PC-9 (cell line): Measurements from ENCODE around the gene TAC4. TPM values are rescaled to one million over a fixed set of nuclear protein-coding genes. Genes with fewer than 3 reads are reported as not detected.

Experiments
- BruUV-seq: library from RNA; stranded (reverse); fragments of 400-500 nt; replicated peaks from 2 replicates; lab custom pipeline; 2021; lab: Mats Ljungman, UMichigan
- CTCF ChIA-PET: fragments of 300-600 bp; sonication (Branson Sonifier 250); formaldehyde crosslinking; loops from one replicate; lab custom pipeline; 2022; ENCODE audit warnings: antibody characterized with exemption; lab: Charles Lee
- POLR2A ChIA-PET: fragments of 300-600 bp; sonication (Branson Sonifier 250); formaldehyde crosslinking; loops from one replicate; lab custom pipeline; 2022; ENCODE audit warnings: antibody characterized with exemption; ENCODE audit not compliant: unreplicated experiment; lab: Charles Lee
- DNase-seq, 2 experiments: peaks; one replicate each; pipeline versions ENCODE4 v3.0.0 to v3.0.0-alpha.2; 2015 to 2022; ENCODE audit warnings: mixed read lengths in 1 of 2
- H2AFZ ChIP-seq: fragments of 200-600 bp; sonication (generic); 2 replicates; pipeline ENCODE4 v1.8.1; 2017; ENCODE audit warnings: antibody characterized with exemption
- H3F3A ChIP-seq: fragments of 200-600 bp; sonication (generic); 2 replicates; pipeline ENCODE4 v1.8.1; 2017; ENCODE audit warnings: antibody characterized with exemption, mild to moderate bottlenecking, low read depth; ENCODE audit not compliant: insufficient read depth
- H3K27ac ChIP-seq: fragments of 200-600 bp; sonication (generic); 2 replicates; pipeline ENCODE4 v1.6.1; 2016; ENCODE audit warnings: mixed run types
- H3K27me3 ChIP-seq: fragments of 200-600 bp; sonication (generic); 2 replicates; pipeline ENCODE4 v1.6.1; 2016; ENCODE audit warnings: low read depth, mixed run types; ENCODE audit not compliant: insufficient read depth
- H3K36me3 ChIP-seq: fragments of 200-600 bp; sonication (generic); 2 replicates; pipeline ENCODE4 v1.6.1; 2016; ENCODE audit warnings: low read depth, mixed run types
- H3K4me1 ChIP-seq: fragments of 200-600 bp; sonication (generic); replicated peaks from 2 replicates; pipeline ENCODE4 v1.6.1; 2016; ENCODE audit warnings: mixed run types; ENCODE audit not compliant: insufficient read depth
- H3K4me2 ChIP-seq: fragments of 200-600 bp; sonication (generic); 2 replicates; pipeline ENCODE4 v1.6.1; 2017; ENCODE audit warnings: mixed run types
- H3K4me3 ChIP-seq: fragments of 200-600 bp; sonication (generic); 2 replicates; pipeline ENCODE4 v1.6.1; 2016; ENCODE audit warnings: mixed run types
- H3K79me2 ChIP-seq: fragments of 200-600 bp; sonication (generic); 2 replicates; pipeline ENCODE4 v1.6.1; 2017; ENCODE audit warnings: low read depth, mixed run types
- H3K9me2 ChIP-seq: fragments of 200-600 bp; sonication (generic); 2 replicates; pipeline ENCODE4 v1.8.1; 2017; ENCODE audit warnings: mild to moderate bottlenecking; ENCODE audit not compliant: insufficient read depth
- H3K9me3 ChIP-seq: fragments of 200-600 bp; sonication (generic); 2 replicates; pipeline ENCODE4 v1.8.1; 2016; ENCODE audit warnings: low read depth; ENCODE audit not compliant: insufficient read depth
- H4K20me1 ChIP-seq: fragments of 200-600 bp; sonication (generic); 2 replicates; pipeline ENCODE4 v1.8.1; 2017; ENCODE audit not compliant: insufficient read depth
- CTCF ChIP-seq: fragments of 200-600 bp; sonication (generic); conservative IDR thresholded peaks from 2 replicates; pipeline ENCODE4 v1.6.1; 2017; ENCODE audit warnings: mixed run types, antibody characterized with exemption, mild to moderate bottlenecking, moderate library complexity
- EZH2 ChIP-seq: fragments of 200-600 bp; sonication (generic); IDR thresholded peaks from 2 replicates; pipeline ENCODE4 v1.8.0; 2017; ENCODE audit warnings: antibody characterized with exemption, low read depth
- intact Hi-C: fragments of 100-400 bp; cut with micrococcal nuclease; formaldehyde crosslinking; loops from one replicate; pipeline ENCODE4 v1.10.0; 2022; ENCODE audit not compliant: unreplicated experiment
- total RNA-seq: library from RNA; stranded (reverse); gene quantifications from 2 replicates; pipeline ENCODE4 v1.2.3, GENCODE V29; 2021

The TAC4 gene
- total RNA-seq, 1 experiment from 2014 or later: not detected

- H3K9me3 ChIP-seq: no peaks in the 10 kb centered on the region
- no peak for DNase-seq
- no peak overlapping the region for H3K4me2 ChIP-seq
- intact Hi-C loops: no loop called here
- no peak overlapping the region for H3K4me3 ChIP-seq
- peaks cover 17% of the 10 kb centered on the region; the same call in 1 of the 2 replicates for H3F3A ChIP-seq
- H3K36me3 ChIP-seq: peaks cover 53% of the 10 kb centered on the region
- no peaks in the 10 kb centered on the region for H3K27me3 ChIP-seq
- CTCF ChIA-PET: interaction anchor here (0.7 kb wide), 1 partner anchor 79 kb away, joined by 3 read pairs; no protein-coding TSS in a partner anchor
- BruUV-seq: no TSS peak
- no peak overlapping the region for H2AFZ ChIP-seq
- no peak overlapping the region for H3K27ac ChIP-seq
- TF ChIP-seq CTCF: no peak
- TF ChIP-seq EZH2: no peak
- peaks cover 23% of the 10 kb centered on the region for H4K20me1 ChIP-seq
- POLR2A ChIA-PET: no interaction called here
- no peaks in the 10 kb centered on the region for H3K9me2 ChIP-seq
- H3K4me1 ChIP-seq: peaks cover 16% of the 10 kb centered on the region
- no peaks in the 10 kb centered on the region for H3K79me2 ChIP-seq
Measured at GRCh38 chr17:49819651-49820050, 28.2 kb downstream of the TAC4 start.

- H2AFZ ChIP-seq: no peak overlapping the region
- ChIA-PET CTCF (no interaction called here), POLR2A (no interaction called here)
- peaks cover 50% of the 10 kb centered on the region for H3K36me3 ChIP-seq
- no peak for DNase-seq
- no peaks in the 10 kb centered on the region for H3K27me3 ChIP-seq
- no peak overlapping the region for H3K27ac ChIP-seq
- TF ChIP-seq EZH2: no peak
- no peak for TF ChIP-seq CTCF
- H3K4me1 ChIP-seq: peaks cover 16% of the 10 kb centered on the region
- peaks cover 17% of the 10 kb centered on the region; the same call in 1 of the 2 replicates for H3F3A ChIP-seq
- no peaks in the 10 kb centered on the region for H3K9me2 ChIP-seq
- H4K20me1 ChIP-seq: peaks cover 20% of the 10 kb centered on the region
- H3K79me2 ChIP-seq: no peaks in the 10 kb centered on the region
- intact Hi-C loops: no loop called here
- no peaks in the 10 kb centered on the region for H3K9me3 ChIP-seq
- H3K4me3 ChIP-seq: no peak overlapping the region
- BruUV-seq: no TSS peak
- H3K4me2 ChIP-seq: no peak overlapping the region
Measured at GRCh38 chr17:49819138-49819537, 28.7 kb downstream of the TAC4 start.

- no TSS peak for BruUV-seq
- peaks cover 49% of the 10 kb centered on the region for H3K36me3 ChIP-seq
- peaks cover 16% of the 10 kb centered on the region for H3K4me1 ChIP-seq
Measured at GRCh38 chr17:49817993-49818392, 29.9 kb downstream of the TAC4 start.

More at GRCh38 chr17:49817993-49818392, 29.9 kb downstream of the TAC4 start:
- DNase-seq: no peak
- ChIA-PET POLR2A (no interaction called here), CTCF (no interaction called here)
- Histone ChIP-seq H2AFZ (no peak overlapping the region), H3K79me2 (no peaks in the 10 kb centered on the region), H3F3A (peaks cover 21% of the 10 kb centered on the region; the same call in 1 of the 2 replicates), H3K4me3 (no peak overlapping the region), H3K27me3 (no peaks in the 10 kb centered on the region), H3K9me2 (no peaks in the 10 kb centered on the region), H3K9me3 (no peaks in the 10 kb centered on the region), H4K20me1 (peaks cover 23% of the 10 kb centered on the region), H3K4me2 (no peak overlapping the region), H3K27ac (no peak overlapping the region)
- intact Hi-C loops: no loop called here
- TF ChIP-seq EZH2: no peak
- no peak for TF ChIP-seq CTCF
